Neural progenitor cell (in vitro differentiated cells): ENCODE data around the gene PLCB1.

ENCODE experiments used
- CTCF ChIP-seq: fragments of 200-600 bp; sonication (generic); IDR thresholded peaks from 2 replicates; pipeline ENCODE4 v1.5.1; 2017; ENCODE audit warnings: antibody characterized with exemption, mild to moderate bottlenecking
- EZH2 ChIP-seq: fragments of 200-600 bp; sonication (generic); IDR thresholded peaks from 2 replicates; pipeline ENCODE4 v1.6.1; 2017; ENCODE audit warnings: antibody characterized with exemption, mild to moderate bottlenecking, moderate library complexity

GRCh38 chr20:8424010-8424409 is 291.9 kb downstream of the PLCB1 start:
- TF ChIP-seq CTCF (no peak), EZH2 (no peak)
